Fibroblast of the aortic adventitia (primary cell): ENCODE data around the gene CDYL2. TPM values are rescaled to one million over a fixed set of nuclear protein-coding genes. Genes with fewer than 3 reads are reported as not detected.

ENCODE experiments used
- DNase-seq: peaks from one replicate; pipeline ENCODE4 v3.0.0-alpha.2; 2010; ENCODE audit warnings: low read depth
- H3K4me3 ChIP-seq: 2 replicates; pipeline ENCODE4 v1.5.1; 2011; ENCODE audit warnings: low read depth, mild to moderate bottlenecking, control low read depth, low read length, moderate library complexity
- CTCF ChIP-seq: IDR thresholded peaks from 2 replicates; pipeline ENCODE4 v1.5.1; 2011; ENCODE audit warnings: mild to moderate bottlenecking, low read length, control low read depth, inconsistent platforms; ENCODE audit not compliant: insufficient read depth
- total RNA-seq: library from RNA; depleted of rRNA; stranded (reverse); fragments of >200 nt; gene quantifications from 2 replicates; pipeline ENCODE4 v1.2.3, GENCODE V29; 2012; ENCODE audit warnings: low replicate concordance

The CDYL2 gene
- total RNA-seq, 1 donor: 5.2 TPM

GRCh38 chr16:80752541-80752940 lies 51.9 kb downstream of the CDYL2 start:
- DNase-seq: no peak
- no peak overlapping the region for H3K4me3 ChIP-seq
- no peak for TF ChIP-seq CTCF

- no peak overlapping the region for H3K4me3 ChIP-seq
- peak; percentile 75 for DNase-seq
- TF ChIP-seq CTCF: no peak
Observed at GRCh38 chr16:80751167-80751566, 53.2 kb downstream of the CDYL2 start.

- TF ChIP-seq CTCF: no peak
- peak; percentile 20 for DNase-seq
- H3K4me3 ChIP-seq: no peak overlapping the region
Observed at GRCh38 chr16:80746231-80746630, 58.2 kb downstream of the CDYL2 start.

GRCh38 chr16:80744856-80745255 lies 59.5 kb downstream of the CDYL2 start:
- H3K4me3 ChIP-seq: no peak overlapping the region
- TF ChIP-seq CTCF: no peak
- DNase-seq: no peak

GRCh38 chr16:80743772-80744171 lies 60.6 kb downstream of the CDYL2 start:
- H3K4me3 ChIP-seq: no peak overlapping the region
- no peak for TF ChIP-seq CTCF
- no peak for DNase-seq

GRCh38 chr16:80743273-80743672 lies 61.1 kb downstream of the CDYL2 start:
- DNase-seq: no peak
- TF ChIP-seq CTCF: no peak
- H3K4me3 ChIP-seq: no peak overlapping the region

GRCh38 chr16:80742331-80742730 lies 62.1 kb downstream of the CDYL2 start:
- DNase-seq: no peak
- H3K4me3 ChIP-seq: no peak overlapping the region
- TF ChIP-seq CTCF: no peak
